ENCODE results near the gene PCDHB10.
"Not testable (repeated sequence)": the region's sequence is repeated elsewhere in the genome, so short reads cannot be mapped to it uniquely, and the experiment has no call there.

Gene PCDHB10

DNA sequence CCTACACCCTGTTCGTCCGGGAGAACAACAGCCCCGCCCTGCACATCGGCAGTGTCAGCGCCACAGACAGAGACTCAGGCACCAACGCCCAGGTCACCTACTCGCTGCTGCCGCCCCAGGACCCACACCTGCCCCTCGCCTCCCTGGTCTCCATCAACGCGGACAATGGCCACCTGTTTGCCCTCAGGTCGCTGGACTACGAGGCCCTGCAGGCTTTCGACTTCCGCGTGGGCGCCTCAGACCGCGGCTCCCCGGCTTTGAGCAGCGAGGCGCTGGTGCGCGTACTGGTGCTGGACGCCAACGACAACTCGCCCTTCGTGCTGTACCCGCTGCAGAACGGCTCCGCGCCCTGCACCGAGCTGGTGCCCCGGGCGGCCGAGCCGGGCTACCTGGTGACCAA is 3.5 kb upstream of the PCDHB10 start:
- DNase-seq, result not testable (repeated sequence)

DNA sequence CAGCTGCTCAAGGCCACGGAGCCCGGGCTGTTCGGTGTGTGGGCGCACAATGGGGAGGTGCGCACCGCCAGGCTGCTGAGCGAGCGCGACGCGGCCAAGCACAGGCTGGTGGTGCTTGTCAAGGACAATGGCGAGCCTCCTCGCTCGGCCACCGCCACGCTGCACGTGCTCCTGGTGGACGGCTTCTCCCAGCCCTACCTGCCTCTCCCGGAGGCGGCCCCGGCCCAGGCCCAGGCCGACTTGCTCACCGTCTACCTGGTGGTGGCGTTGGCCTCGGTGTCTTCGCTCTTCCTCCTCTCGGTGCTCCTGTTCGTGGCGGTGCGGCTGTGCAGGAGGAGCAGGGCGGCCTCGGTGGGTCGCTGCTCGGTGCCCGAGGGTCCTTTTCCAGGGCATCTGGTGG is 3.0 kb upstream of the PCDHB10 start:
- not testable (repeated sequence) for DNase-seq

DNA sequence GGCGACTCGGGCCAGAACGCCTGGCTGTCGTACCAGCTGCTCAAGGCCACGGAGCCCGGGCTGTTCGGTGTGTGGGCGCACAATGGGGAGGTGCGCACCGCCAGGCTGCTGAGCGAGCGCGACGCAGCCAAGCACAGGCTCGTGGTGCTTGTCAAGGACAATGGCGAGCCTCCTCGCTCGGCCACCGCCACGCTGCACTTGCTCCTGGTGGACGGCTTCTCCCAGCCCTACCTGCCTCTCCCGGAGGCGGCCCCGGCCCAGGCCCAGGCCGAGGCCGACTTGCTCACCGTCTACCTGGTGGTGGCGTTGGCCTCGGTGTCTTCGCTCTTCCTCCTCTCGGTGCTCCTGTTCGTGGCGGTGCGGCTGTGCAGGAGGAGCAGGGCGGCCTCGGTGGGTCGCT is 2.2 kb downstream of the PCDHB10 start:
- DNase-seq, result not testable (repeated sequence)

DNA sequence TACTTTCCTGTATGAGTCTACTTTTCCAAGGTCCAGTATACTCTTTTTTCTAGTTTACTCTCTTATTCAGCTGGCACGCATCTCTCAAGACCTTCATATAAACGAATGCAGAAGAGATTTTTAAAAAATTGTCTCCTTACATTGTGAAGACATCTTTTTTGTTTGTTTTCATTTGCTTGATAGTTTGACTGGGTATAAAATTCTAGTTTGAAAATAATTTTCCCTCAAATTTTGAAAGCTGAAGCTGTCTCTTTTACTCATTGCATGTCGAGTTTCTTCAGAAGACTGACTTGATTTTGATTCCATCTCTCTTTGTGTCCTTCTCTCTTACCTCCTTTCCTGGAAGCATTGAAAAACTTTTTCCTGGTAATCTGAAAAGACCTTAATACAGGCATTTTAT is 4.2 kb downstream of the PCDHB10 start:
- no peak for DNase-seq

DNA sequence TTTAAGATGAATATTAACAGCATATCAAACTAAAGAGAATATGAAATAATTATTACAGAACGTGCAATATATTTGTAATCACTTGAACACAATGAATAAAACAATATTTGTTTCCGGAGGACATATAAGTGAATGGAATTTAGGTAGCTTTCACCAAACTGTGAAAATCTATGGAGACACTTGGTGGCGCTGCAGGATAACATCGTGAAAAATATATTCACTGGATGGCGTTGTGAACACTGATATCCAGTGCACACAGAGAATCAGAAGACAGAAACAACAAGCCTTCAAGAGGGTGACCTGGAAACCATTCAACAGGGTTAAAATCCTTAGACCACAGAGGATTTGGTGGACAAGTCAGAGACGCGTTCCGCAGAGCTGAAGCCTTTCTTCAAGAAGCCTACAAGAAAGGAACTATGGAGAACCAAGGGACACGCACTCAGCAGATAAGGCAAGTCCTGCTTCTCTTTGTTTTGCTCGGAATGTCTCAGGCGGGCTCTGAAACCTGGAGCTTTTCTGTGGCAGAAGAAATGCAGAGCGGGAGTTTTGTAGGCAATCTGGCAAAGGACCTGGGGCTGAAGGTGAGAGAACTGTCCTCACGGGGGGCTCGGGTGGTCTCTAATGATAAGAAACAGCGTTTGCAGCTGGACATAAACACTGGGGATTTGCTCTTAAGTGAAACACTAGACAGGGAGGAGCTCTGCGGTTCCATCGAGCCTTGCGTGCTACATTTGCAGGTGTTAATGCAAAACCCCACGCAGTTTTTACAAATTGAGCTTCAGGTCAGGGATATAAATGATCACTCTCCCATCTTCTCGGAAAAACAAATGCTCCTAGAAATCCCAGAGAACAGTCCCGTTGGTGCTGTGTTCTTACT is 7.4 kb downstream of the PCDHB10 start, which contains the start of gene PCDHB11:
PCDHB11 (plus strand) TSS at position 269 of the 877 bp plus-strand sequence; CDS start at position 417, 148 bp downstream.
- DNase-seq, result no peak

DNA sequence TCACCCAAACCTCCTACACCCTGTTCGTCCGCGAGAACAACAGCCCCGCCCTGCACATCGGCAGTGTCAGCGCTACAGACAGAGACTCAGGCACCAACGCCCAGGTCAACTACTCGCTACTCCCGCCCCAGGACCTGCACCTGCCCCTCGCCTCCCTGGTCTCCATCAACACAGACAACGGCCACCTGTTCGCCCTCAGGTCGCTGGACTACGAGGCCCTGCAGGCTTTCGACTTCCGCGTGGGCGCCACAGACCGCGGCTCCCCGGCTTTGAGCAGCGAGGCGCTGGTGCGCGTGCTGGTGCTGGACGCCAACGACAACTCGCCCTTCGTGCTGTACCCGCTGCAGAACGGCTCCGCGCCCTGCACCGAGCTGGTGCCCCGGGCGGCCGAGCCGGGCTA is 9.0 kb downstream of the PCDHB10 start:
- DNase-seq, result not testable (repeated sequence)

DNA sequence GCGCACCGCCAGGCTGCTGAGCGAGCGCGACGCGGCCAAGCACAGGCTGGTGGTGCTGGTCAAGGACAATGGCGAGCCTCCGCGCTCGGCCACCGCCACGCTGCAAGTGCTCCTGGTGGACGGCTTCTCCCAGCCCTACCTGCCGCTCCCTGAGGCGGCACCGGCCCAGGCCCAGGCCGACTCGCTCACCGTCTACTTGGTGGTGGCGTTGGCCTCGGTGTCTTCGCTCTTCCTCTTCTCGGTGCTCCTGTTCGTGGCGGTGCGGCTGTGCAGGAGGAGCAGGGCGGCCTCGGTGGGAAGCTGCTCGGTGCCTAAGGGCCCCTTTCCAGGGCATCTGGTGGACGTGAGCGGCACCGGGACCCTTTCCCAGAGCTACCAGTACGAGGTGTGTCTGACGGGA is 9.5 kb downstream of the PCDHB10 start:
- not testable (repeated sequence) for DNase-seq

DNA sequence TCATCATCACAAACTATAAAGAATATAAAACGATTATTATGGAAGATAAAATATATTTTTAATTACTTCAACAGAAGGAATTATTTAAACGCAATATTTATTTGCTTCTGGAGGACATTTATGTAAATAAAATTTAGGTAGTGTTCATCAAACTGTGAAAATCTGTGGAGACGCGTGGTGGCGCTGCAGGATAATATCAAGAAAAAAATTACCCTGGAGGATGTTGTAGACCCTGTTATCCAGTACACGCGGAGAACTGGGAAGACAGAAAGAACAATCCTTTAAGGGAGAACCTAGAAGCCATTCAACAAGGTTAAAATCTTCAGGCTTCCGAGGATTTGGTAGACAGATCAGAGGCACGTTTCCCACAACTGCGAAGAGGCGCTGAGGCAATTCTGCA is 16.3 kb downstream of the PCDHB10 start, which contains the start of gene PCDHB12:
PCDHB12 (plus strand) TSS at position 242 of the 400 bp plus-strand sequence. CDS start 189 bp downstream, outside the sequence.
- no peak for DNase-seq

DNA sequence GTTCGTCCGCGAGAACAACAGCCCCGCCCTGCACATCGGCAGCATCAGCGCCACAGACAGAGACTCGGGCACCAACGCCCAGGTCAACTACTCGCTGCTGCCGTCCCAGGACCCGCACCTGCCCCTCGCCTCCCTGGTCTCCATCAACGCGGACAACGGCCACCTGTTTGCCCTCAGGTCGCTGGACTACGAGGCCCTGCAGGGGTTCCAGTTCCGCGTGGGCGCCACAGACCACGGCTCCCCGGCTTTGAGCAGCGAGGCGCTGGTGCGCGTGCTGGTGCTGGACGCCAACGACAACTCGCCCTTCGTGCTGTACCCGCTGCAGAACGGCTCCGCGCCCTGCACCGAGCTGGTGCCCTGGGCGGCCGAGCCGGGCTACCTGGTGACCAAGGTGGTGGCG is 18.1 kb downstream of the PCDHB10 start:
- not testable (repeated sequence) for DNase-seq

DNA sequence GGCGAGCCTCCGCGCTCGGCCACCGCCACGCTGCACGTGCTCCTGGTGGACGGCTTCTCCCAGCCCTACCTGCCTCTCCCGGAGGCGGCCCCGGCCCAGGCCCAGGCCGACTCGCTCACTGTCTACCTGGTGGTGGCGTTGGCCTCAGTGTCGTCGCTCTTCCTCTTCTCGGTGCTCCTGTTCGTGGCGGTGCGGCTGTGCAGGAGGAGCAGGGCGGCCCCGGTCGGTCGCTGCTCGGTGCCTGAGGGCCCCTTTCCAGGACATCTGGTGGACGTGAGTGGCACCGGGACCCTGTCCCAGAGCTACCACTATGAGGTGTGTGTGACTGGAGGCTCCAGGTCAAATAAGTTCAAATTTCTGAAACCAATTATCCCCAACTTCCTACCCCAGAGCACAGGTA is 18.7 kb downstream of the PCDHB10 start:
- DNase-seq, result not testable (repeated sequence)

DNA sequence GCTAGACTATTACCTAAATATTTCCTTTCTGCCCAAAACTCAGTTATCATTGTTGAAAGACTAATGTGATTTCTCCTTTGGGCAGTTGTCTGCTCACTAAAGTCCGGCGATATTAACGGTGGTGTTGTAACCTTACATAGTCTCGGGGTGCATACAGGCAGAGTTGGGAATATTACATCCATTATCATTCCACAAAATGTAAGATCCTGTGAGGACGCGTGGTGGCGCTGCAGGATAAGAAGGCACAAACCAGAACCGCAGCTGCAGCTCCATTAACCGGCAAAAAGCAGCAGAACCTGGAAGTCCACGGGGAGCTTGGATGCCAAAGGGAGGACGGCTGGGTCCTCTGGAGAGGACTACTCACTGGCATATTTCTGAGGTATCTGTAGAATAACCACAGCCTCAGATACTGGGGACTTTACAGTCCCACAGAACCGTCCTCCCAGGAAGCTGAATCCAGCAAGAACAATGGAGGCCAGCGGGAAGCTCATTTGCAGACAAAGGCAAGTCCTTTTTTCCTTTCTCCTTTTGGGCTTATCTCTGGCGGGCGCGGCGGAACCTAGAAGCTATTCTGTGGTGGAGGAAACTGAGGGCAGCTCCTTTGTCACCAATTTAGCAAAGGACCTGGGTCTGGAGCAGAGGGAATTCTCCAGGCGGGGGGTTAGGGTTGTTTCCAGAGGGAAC is 21.6 kb downstream of the PCDHB10 start, which contains the start of gene PCDHB13:
PCDHB13 (plus strand) TSS at position 264 of the 684 bp plus-strand sequence; CDS start at position 469, 205 bp downstream.
- DNase-seq, result not testable (repeated sequence)

DNA sequence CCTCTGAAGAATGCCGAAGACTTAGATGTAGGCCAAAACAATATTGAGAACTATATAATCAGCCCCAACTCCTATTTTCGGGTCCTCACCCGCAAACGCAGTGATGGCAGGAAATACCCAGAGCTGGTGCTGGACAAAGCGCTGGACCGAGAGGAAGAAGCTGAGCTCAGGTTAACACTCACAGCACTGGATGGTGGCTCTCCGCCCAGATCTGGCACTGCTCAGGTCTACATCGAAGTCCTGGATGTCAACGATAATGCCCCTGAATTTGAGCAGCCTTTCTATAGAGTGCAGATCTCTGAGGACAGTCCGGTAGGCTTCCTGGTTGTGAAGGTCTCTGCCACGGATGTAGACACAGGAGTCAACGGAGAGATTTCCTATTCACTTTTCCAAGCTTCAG is 22.4 kb downstream of the PCDHB10 start:
- not testable (repeated sequence) for DNase-seq

DNA sequence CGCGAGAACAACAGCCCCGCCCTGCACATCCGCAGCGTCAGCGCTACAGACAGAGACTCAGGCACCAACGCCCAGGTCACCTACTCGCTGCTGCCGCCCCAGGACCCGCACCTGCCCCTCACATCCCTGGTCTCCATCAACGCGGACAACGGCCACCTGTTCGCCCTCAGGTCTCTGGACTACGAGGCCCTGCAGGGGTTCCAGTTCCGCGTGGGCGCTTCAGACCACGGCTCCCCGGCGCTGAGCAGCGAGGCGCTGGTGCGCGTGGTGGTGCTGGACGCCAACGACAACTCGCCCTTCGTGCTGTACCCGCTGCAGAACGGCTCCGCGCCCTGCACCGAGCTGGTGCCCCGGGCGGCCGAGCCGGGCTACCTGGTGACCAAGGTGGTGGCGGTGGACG is 23.4 kb downstream of the PCDHB10 start:
- DNase-seq, result not testable (repeated sequence)

DNA sequence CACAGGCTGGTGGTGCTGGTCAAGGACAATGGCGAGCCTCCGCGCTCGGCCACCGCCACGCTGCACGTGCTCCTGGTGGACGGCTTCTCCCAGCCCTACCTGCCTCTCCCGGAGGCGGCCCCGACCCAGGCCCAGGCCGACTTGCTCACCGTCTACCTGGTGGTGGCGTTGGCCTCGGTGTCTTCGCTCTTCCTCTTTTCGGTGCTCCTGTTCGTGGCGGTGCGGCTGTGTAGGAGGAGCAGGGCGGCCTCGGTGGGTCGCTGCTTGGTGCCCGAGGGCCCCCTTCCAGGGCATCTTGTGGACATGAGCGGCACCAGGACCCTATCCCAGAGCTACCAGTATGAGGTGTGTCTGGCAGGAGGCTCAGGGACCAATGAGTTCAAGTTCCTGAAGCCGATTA is 23.9 kb downstream of the PCDHB10 start:
- DNase-seq, result not testable (repeated sequence)

DNA sequence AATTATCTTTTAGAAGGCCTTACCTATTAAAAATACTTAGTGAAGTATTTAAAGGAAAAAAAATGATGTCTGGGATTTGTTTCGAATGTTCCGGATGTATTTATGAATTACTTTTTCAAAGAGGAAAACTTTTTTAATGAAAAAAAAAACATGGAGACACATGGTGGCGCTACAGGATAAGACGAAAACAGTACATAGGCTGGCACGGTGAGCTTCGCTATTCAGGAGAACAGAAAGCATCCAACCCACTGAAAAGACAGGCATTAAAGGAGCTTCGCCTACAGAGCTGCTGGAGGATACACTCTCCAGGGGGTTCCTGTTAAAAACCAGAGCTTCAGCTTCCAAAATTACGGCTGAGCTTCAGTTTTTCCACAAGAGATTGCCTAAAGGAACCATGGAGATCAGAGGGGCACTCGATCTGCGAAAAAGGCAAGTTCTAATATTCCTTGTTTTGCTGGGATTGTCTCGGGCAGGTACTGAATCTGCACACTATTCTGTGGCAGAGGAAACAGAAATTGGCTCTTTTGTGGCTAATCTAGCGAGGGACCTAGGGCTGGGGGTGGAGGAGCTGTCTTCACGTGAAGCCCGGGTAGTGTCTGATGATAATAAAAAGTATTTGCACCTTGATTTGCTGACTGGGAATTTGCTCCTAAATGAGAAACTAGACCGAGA is 31.1 kb downstream of the PCDHB10 start, which contains the start of gene PCDHB14:
PCDHB14 (plus strand) TSS at position 232 of the 672 bp plus-strand sequence; CDS start at position 395, 163 bp downstream.
- no peak for DNase-seq

DNA sequence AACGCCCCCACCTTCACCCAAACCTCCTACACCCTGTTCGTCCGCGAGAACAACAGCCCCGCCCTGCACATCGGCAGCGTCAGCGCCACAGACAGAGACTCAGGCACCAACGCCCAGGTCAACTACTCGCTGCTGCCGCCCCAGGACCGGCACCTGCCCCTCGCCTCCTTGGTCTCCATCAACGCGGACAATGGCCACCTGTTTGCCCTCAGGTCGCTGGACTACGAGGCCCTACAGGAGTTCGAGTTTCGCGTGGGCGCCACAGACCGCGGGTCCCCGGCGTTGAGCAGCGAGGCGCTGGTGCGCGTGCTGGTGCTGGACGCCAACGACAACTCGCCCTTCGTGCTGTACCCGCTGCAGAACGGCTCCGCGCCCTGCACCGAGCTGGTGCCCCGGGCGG is 32.7 kb downstream of the PCDHB10 start:
- not testable (repeated sequence) for DNase-seq

DNA sequence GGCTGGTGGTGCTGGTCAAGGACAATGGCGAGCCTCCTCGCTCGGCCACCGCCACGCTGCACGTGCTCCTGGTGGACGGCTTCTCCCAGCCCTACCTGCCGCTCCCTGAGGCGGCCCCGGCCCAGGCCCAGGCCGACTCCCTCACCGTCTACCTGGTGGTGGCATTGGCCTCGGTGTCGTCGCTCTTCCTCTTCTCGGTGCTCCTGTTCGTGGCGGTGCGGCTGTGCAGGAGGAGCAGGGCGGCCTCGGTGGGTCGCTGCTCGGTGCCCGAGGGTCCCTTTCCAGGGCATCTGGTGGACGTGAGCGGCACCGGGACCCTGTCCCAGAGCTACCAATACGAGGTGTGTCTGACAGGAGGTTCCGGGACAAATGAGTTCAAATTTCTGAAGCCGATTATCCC is 33.3 kb downstream of the PCDHB10 start:
- DNase-seq, result not testable (repeated sequence)

DNA sequence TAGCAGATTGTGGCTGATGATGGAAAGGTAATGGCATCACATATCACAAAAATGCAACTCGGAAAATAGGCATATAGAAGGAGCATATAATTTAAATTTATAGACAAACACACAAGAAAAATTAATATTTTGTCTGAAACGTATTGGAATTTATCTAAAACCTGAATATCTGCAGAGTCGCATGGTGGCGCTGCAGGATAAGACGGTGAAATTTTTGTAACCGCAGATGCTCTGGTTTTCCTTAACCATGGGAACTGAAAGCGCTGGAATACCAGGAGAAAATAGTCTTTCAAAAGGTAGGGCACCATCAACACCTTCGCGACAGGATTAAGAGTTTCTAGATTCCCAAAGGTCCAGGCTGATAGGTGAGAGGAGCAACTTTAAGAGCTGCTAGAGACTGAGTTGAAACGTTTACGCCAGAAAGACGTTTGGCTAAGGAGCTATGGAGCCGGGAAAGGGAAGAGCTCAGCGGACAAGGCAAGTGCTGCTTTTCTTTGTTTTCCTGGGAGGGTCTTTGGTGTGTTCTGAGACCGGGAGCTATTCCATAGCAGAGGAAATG is 42.0 kb downstream of the PCDHB10 start:
- no peak for DNase-seq

DNA sequence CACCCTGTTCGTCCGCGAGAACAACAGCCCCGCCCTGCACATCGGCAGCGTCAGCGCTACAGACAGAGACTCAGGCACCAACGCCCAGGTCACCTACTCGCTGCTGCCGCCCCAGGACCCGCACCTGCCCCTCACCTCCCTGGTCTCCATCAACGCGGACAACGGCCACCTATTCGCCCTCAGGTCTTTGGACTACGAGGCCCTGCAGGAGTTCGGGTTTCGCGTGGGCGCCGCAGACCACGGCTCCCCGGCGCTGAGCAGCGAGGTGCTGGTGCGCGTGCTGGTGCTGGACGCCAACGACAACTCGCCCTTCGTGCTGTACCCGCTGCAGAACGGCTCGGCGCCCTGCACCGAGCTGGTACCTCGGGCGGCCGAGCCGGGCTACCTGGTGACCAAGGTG is 43.8 kb downstream of the PCDHB10 start:
- not testable (repeated sequence) for DNase-seq

DNA sequence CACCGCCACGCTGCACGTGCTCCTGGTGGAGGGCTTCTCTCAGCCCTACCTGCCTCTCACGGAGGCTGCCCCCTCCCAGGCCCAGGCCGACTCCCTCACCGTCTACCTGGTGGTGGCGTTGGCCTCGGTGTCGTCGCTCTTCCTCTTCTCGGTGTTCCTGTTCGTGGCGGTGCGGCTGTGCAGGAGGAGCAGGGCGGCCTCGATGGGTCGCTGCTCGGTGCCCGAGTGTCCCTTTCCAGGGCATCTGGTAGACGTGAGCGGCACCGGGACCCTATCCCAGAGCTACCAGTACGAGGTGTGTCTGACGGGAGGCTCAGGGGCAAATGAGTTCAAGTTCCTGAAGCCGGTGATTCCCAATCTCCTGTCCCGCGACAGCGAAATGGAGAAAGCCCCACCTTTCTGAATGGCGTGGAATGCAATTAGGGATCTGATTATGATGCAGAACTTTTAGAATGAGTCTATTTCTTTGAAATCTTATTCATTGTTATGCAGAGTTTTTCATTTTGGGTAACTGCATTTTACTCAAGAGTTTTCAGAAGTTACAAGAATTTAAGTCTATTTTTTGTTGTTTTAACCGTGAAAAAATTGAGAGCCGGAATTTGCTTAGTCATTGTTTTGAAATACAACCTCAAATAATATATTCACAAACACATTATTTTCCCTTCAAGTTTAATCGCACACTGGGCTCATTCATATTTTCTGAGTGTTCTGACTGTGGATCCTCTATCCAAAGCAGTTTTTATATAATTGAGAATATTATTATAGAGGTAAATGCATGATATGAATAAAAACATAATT is 44.6 kb downstream of the PCDHB10 start:
- DNase-seq, result no peak

DNA sequence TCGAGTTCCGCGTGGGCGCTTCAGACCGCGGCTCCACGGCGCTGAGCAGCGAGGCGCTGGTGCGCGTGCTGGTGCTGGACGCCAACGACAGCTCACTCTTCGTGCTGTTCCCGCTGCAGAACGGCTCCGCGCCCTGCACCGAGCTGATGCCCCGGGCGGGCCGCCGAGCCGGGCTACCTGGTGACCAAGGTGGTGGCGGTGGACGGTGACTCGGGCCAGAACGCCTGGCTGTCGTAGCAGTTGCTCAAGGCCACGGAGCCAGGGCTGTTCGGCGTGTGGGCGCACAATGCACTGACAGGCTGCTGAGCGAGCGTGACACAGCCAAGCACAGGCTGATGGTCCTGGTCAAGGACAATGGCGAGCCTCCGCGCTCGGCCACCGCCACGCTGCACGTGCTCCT is 49.3 kb downstream of the PCDHB10 start:
- DNase-seq, result no peak
